Ovary (tissue), 9 donors: ENCODE data around the gene ADAMTSL5. TPM values are rescaled to one million over a fixed set of nuclear protein-coding genes. Genes with fewer than 3 reads are reported as not detected.
A peak's percentile ranks its signal among the peaks of the same experiment; 100 is the strongest.

ENCODE experiments used
- DNase-seq, 5 donors: peaks; one replicate each; pipeline ENCODE4 v3.0.0-alpha.2; 2019 to 2020
- H3K27ac ChIP-seq, 2 donors: fragments of 200-600 bp; one replicate each; pipeline versions ENCODE4 v1.5.1 to v1.8.0; 2019 to 2022
- H3K27me3 ChIP-seq: fragments of 200-600 bp; one replicate; pipeline ENCODE4 v1.8.0; 2022
- H3K36me3 ChIP-seq: fragments of 200-600 bp; sonication (generic); one replicate; pipeline ENCODE4 v1.5.1; 2019
- H3K4me1 ChIP-seq: one replicate; pipeline ENCODE4 v1.8.1; 2013; ENCODE audit warnings: mild to moderate bottlenecking, moderate library complexity; ENCODE audit not compliant: insufficient read depth
- H3K4me3 ChIP-seq: fragments of 200-600 bp; sonication (generic); one replicate; pipeline ENCODE4 v1.5.1; 2017
- H3K9me3 ChIP-seq, 2 donors: fragments of 200-600 bp in 1 of 2; sonication (generic) in 1 of 2; one replicate each; pipeline versions ENCODE4 v1.5.1 to v1.8.1; 2013 to 2019; ENCODE audit warnings: mild to moderate bottlenecking in 1 of 2, moderate library complexity in 1 of 2
- CTCF ChIP-seq, 3 donors: fragments of 450-650 bp in 2 of 3; fragments of 200-600 bp in 1 of 3; IDR thresholded peaks; one replicate each; pipeline versions ENCODE4 v1.5.1 to v1.8.0; 2016 to 2022; ENCODE audit warnings: antibody characterized with exemption in 3 of 3, mild to moderate bottlenecking in 1 of 3
- EP300 ChIP-seq: sonication (generic); formaldehyde crosslinking; IDR thresholded peaks from one replicate; pipeline ENCODE4 v1.6.1; 2017; ENCODE audit warnings: antibody characterized with exemption
- POLR2A ChIP-seq: fragments of 450-650 bp; IDR thresholded peaks from one replicate; pipeline ENCODE4 v1.6.1; 2017; ENCODE audit warnings: antibody characterized with exemption, mild to moderate bottlenecking, moderate library complexity
- WGBS, 3 donors: extraction: QIAGEN DNeasy Blood & Tissue Kit in 1 of 3; methylation state at CpG; one replicate each; pipeline versions ENCODE4 v1.1.5 to v1.1.7; 2013 to 2017; 5-methylcytosine and 5-hydroxymethylcytosine counted together
- intact Hi-C, 4 donors: fragments of 100-400 bp; cut with DNase I; formaldehyde crosslinking; loops; one replicate each; pipeline versions ENCODE4 v1.11.0 to v1.15.1; 2022 to 2023
- polyA plus RNA-seq, 2 donors: library from polyadenylated mRNA; stranded (reverse); fragments of 200-250 nt in 1 of 2; fragments of 350-450 nt in 1 of 2; fragmentation: Illumina TruSeq in 1 of 2; extraction: RNeasy Lipid Tissue Mini Kit (QIAGEN cat#74804) in 1 of 2; gene quantifications; one replicate each; pipeline ENCODE4 v1.2.3, GENCODE V29; 2013 to 2014
- total RNA-seq, 7 donors: library from RNA; depleted of rRNA in 2 of 7; stranded (reverse); fragments of >200 nt in 2 of 7; fragmentation: NEBNext Ultra II Directional in 3 of 7; extraction: Animal tissue kit (Norgen Biotek cat#: 25700) in 3 of 7; gene quantifications; one replicate each; pipeline versions ENCODE4 v1.1.0 to v1.2.4, GENCODE V29; 2016 to 2023
- donor health status: DM: no; HTN: no; CAD: no; lungs with moderate emphysema.
- donor health status: DM: no; HTN: no; CAD: no.
- donor health status: Bipolar disorder and iron deficiency.
- donor health status: DM: yes; HTN: yes; CAD: no.
- donor health status: DM: no; HTN: no; CAD: no.
- donor health status: DM: yes; HTN: yes; CAD: no.

ADAMTSL5 gene
- total and polyA plus RNA-seq, 9 donors: 0.19 to 7.5 (median 2.0) TPM; not detected in 1

- WGBS, 3 donors: 3 to 11% (median 6%) methylated on average over 20 to 49 of the region's 49 CpGs
- H3K27ac ChIP-seq: no peak overlapping the region
- H3K27me3 ChIP-seq: no peaks in the 10 kb centered on the region
- peaks cover 3% of the 10 kb centered on the region for H3K4me1 ChIP-seq
- intact Hi-C loops: no loop called here
- no peaks in the 10 kb centered on the region for H3K36me3 ChIP-seq
- DNase-seq: no peak
- H3K9me3 ChIP-seq: no peaks in the 10 kb centered on the region
- peak overlapping the region; percentile 20 for H3K4me3 ChIP-seq
- no peak for TF ChIP-seq POLR2A
- no peak for TF ChIP-seq CTCF (IDR thresholded peaks at IDR 0.05)
- TF ChIP-seq EP300: no peak
Observed at GRCh38 chr19:1524287-1524971, 11.6 kb upstream of the ADAMTSL5 start.

GRCh38 chr19:1523412-1524286, 10.8 kb upstream of the ADAMTSL5 start, which contains the start of gene PLK5:
Gene PLK5 (plus strand): TSS chr19:1524077. CDS start chr19:1526997, 2,920 bp downstream.
- intact Hi-C loops: no loop called here
- Histone ChIP-seq H3K27ac (no peak within 1 kb of the TSS), H3K36me3 (no peaks in the 10 kb centered on the region), H3K4me3 (peak within 1 kb of the TSS; percentile 20), H3K27me3 (no peaks in the 10 kb centered on the region), H3K4me1 (peaks cover 3% of the 10 kb centered on the region), H3K9me3 (no peaks in the 10 kb centered on the region)
- no peak for DNase-seq
- TF ChIP-seq CTCF (IDR thresholded peaks at IDR 0.05) (no peak), EP300 (no peak), POLR2A (no peak)
- WGBS, 3 donors: 5 to 30% (median 17%) methylated on average over 21 to 90 of the region's 92 CpGs

- Histone ChIP-seq H3K4me1 (peaks cover 3% of the 10 kb centered on the region), H3K4me3 (no peak overlapping the region), H3K27me3 (no peaks in the 10 kb centered on the region), H3K36me3 (no peaks in the 10 kb centered on the region), H3K27ac (no peak overlapping the region), H3K9me3 (no peaks in the 10 kb centered on the region)
- no peak for DNase-seq
- intact Hi-C loops: no loop called here
- WGBS, 3 donors: 73 to 85% (median 78%) methylated on average over 16 to 18 of the region's 18 CpGs
- TF ChIP-seq POLR2A (no peak), EP300 (no peak), CTCF (IDR thresholded peaks at IDR 0.05) (no peak)
Observed at GRCh38 chr19:1522838-1523237, 10.0 kb upstream of the ADAMTSL5 start.

GRCh38 chr19:1522061-1522460, 9.2 kb upstream of the ADAMTSL5 start:
- TF ChIP-seq EP300: no peak
- no peak for TF ChIP-seq POLR2A
- no peak for TF ChIP-seq CTCF (IDR thresholded peaks at IDR 0.05)

More at GRCh38 chr19:1522061-1522460, 9.2 kb upstream of the ADAMTSL5 start:
- Histone ChIP-seq H3K27me3 (no peaks in the 10 kb centered on the region), H3K4me3 (no peak overlapping the region), H3K9me3 (no peaks in the 10 kb centered on the region), H3K4me1 (peaks cover 3% of the 10 kb centered on the region), H3K36me3 (no peaks in the 10 kb centered on the region), H3K27ac (no peak overlapping the region)
- no peak for DNase-seq
- 56 to 65% (median 63%) methylated on average over 10 of the region's 10 CpGs for WGBS, 3 donors
- intact Hi-C loops: no loop called here
